Lung (tissue), 12 donors: ENCODE measurements around the gene ANTXR1. TPM values are rescaled to one million over a fixed set of nuclear protein-coding genes. Genes with fewer than 3 reads are reported as not detected.

Source experiments
- ATAC-seq: fragments of 200-7000 bp; cut with Tn5 transposase; one replicate; pipeline ENCODE4 v1.9.1; 2020; ENCODE audit warnings: moderate number of reproducible peaks; ENCODE audit not compliant: insufficient read depth, low FRiP score
- DNase-seq, 3 donors: peaks; one replicate each; pipeline ENCODE4 v3.0.0-alpha.2; 2013 to 2017
- H3K27ac ChIP-seq, 2 donors: one replicate each; pipeline ENCODE4 v1.5.1; 2013; ENCODE audit warnings: mild to moderate bottlenecking in 2 of 2, moderate library complexity in 2 of 2, control low read depth in 1 of 2, inconsistent platforms in 1 of 2, low read depth in 1 of 2, low read length in 1 of 2
- H3K27me3 ChIP-seq, 3 donors: one replicate each; pipeline ENCODE4 v1.5.1; 2013; ENCODE audit warnings: low read length in 2 of 3; ENCODE audit not compliant: control insufficient read depth in 3 of 3, insufficient read depth in 3 of 3
- H3K36me3 ChIP-seq, 4 donors: one replicate each; pipeline ENCODE4 v1.5.1; 2013; ENCODE audit warnings: low read length in 4 of 4, mild to moderate bottlenecking in 1 of 4, moderate library complexity in 1 of 4; ENCODE audit not compliant: control insufficient read depth in 4 of 4, insufficient read depth in 4 of 4
- H3K4me1 ChIP-seq, 5 donors: one replicate each; pipeline ENCODE4 v1.5.1; 2013; ENCODE audit warnings: low read length in 5 of 5, mild to moderate bottlenecking in 2 of 5, moderate library complexity in 1 of 5; ENCODE audit not compliant: control insufficient read depth in 5 of 5, insufficient read depth in 5 of 5
- H3K4me3 ChIP-seq: one replicate; pipeline ENCODE4 v1.5.1; 2013; ENCODE audit warnings: mild to moderate bottlenecking, control low read depth, moderate library complexity
- H3K9ac ChIP-seq, 2 donors: one replicate each; pipeline ENCODE4 v1.5.1; 2013; ENCODE audit warnings: low read length in 2 of 2, control low read depth in 1 of 2; ENCODE audit not compliant: insufficient read depth in 1 of 2
- H3K9me3 ChIP-seq, 4 donors: one replicate each; pipeline ENCODE4 v1.5.1; 2013; ENCODE audit warnings: low read length in 3 of 4, mild to moderate bottlenecking in 1 of 4, moderate library complexity in 1 of 4; ENCODE audit not compliant: control insufficient read depth in 4 of 4, insufficient read depth in 3 of 4
- WGBS, 2 donors: extraction: QIAGEN DNeasy Blood & Tissue Kit; methylation state at CpG; one replicate each; pipeline ENCODE4 v1.1.7; 2013; 5-methylcytosine and 5-hydroxymethylcytosine counted together
- polyA plus RNA-seq, 2 donors: library from polyadenylated mRNA; stranded (reverse); fragments of 200-250 nt; gene quantifications; one replicate each; pipeline ENCODE4 v1.2.1, GENCODE V29; 2013
- total RNA-seq, 2 donors: library from RNA; depleted of rRNA in 1 of 2; stranded (reverse); fragments of >200 nt in 1 of 2; gene quantifications; one replicate each; pipeline ENCODE4 v1.2.1, GENCODE V29; 2014 to 2021
- TF ChIP-seq, protein P1 (sequence below): IDR thresholded peaks from 2 replicates; pipeline ENCODE4 v1.5.1; 2012; ENCODE audit warnings: mild to moderate bottlenecking; ENCODE audit errors: control extremely low read depth, extremely low read depth
- donor health status: control.
- donor health status: control.
- donor health status: Bipolar disorder and iron deficiency.
- donor health status: healthy.
- donor health status: DM: yes; HTN: yes; CAD: no.

ANTXR1 gene
- total and polyA plus RNA-seq, 4 donors: 13.4 to 81.0 (median 34.8) TPM

- Histone ChIP-seq H3K9me3 (peaks cover 0 to 4% (median 0%) of the 10 kb centered on the region in 4 donors), H3K4me1 (peaks cover 0 to 21% (median 0%) of the 10 kb centered on the region in 5 donors), H3K9ac (no peak overlapping the region), H3K4me3 (no peak overlapping the region), H3K27ac (no peak overlapping the region), H3K36me3 (peaks cover 0 to 33% (median 17%) of the 10 kb centered on the region in 4 donors), H3K27me3 (no peaks in the 10 kb centered on the region)
- 92 to 94% methylated on average over 4 of the region's 4 CpGs for WGBS, 2 donors
- TF ChIP-seq, protein P1, sequence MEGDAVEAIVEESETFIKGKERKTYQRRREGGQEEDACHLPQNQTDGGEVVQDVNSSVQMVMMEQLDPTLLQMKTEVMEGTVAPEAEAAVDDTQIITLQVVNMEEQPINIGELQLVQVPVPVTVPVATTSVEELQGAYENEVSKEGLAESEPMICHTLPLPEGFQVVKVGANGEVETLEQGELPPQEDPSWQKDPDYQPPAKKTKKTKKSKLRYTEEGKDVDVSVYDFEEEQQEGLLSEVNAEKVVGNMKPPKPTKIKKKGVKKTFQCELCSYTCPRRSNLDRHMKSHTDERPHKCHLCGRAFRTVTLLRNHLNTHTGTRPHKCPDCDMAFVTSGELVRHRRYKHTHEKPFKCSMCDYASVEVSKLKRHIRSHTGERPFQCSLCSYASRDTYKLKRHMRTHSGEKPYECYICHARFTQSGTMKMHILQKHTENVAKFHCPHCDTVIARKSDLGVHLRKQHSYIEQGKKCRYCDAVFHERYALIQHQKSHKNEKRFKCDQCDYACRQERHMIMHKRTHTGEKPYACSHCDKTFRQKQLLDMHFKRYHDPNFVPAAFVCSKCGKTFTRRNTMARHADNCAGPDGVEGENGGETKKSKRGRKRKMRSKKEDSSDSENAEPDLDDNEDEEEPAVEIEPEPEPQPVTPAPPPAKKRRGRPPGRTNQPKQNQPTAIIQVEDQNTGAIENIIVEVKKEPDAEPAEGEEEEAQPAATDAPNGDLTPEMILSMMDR: no peak
- DNase-seq (no peak), ATAC-seq (no peak)
Observed at GRCh38 chr2:69243652-69244051, 230.7 kb downstream of the ANTXR1 start.

DNA sequence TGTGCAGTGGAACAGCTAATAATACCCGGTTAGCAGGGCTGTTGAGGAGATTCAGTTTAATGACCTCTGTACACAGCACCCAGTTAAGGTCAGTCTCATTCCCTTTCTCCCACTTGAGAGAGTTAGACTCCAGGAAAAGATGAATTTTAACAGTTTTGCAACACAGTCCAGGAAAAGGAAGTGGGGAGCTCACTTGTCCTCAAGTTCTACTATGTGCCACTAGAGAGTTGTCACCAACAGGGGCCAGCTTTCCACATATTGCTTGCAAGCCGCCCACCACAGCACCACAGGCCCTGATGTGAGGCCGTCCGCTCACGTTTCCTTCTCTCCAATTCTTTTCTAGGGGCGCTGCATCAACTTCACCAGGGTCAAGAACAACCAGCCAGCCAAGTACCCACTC, 231.9 kb downstream of the ANTXR1 start:
- Histone ChIP-seq H3K36me3 (peaks cover 0 to 33% (median 17%) of the 10 kb centered on the region in 4 donors), H3K9me3 (peaks cover 0 to 4% (median 0%) of the 10 kb centered on the region in 4 donors), H3K27me3 (no peaks in the 10 kb centered on the region), H3K4me1 (peaks cover 0 to 21% (median 0%) of the 10 kb centered on the region in 5 donors), H3K4me3 (no peak overlapping the region), H3K9ac (no peak overlapping the region), H3K27ac (no peak overlapping the region)
- DNase-seq (no peak), ATAC-seq (no peak)
- TF ChIP-seq, protein P1: no peak
- 49 to 73% methylated on average over 6 of the region's 6 CpGs for WGBS, 2 donors

GRCh38 chr2:69247583-69247982, 234.6 kb downstream of the ANTXR1 start:
- Histone ChIP-seq H3K9ac (no peak overlapping the region), H3K4me1 (peaks cover 0 to 21% (median 5%) of the 10 kb centered on the region in 5 donors), H3K27ac (no peak overlapping the region), H3K27me3 (no peaks in the 10 kb centered on the region), H3K9me3 (peaks cover 0 to 4% (median 0%) of the 10 kb centered on the region in 4 donors), H3K4me3 (no peak overlapping the region), H3K36me3 (peaks cover 0 to 26% (median 14%) of the 10 kb centered on the region in 4 donors)
- DNase-seq (no peak), ATAC-seq (no peak)
- TF ChIP-seq, protein P1: no peak
- 96 to 97% methylated on average over 9 of the region's 9 CpGs for WGBS, 2 donors

DNA sequence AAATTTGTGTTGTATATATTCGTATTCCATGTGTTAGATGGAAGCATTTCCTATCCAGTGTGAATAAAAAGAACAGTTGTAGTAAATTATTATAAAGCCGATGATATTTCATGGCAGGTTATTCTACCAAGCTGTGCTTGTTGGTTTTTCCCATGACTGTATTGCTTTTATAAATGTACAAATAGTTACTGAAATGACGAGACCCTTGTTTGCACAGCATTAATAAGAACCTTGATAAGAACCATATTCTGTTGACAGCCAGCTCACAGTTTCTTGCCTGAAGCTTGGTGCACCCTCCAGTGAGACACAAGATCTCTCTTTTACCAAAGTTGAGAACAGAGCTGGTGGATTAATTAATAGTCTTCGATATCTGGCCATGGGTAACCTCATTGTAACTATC, 235.3 kb downstream of the ANTXR1 start:
- H3K9ac ChIP-seq: no peak overlapping the region
- peaks cover 0 to 20% (median 5%) of the 10 kb centered on the region in 5 donors for H3K4me1 ChIP-seq
- no peak for ATAC-seq
- TF ChIP-seq, protein P1: no peak
- WGBS, 2 donors: 82 to 94% methylated on average over 4 of the region's 4 CpGs
- no peak for DNase-seq
- no peak overlapping the region for H3K27ac ChIP-seq
- H3K27me3 ChIP-seq: no peaks in the 10 kb centered on the region
- no peak overlapping the region for H3K4me3 ChIP-seq
- peaks cover 0 to 4% (median 0%) of the 10 kb centered on the region in 4 donors for H3K9me3 ChIP-seq
- H3K36me3 ChIP-seq: peaks cover 0 to 26% (median 13%) of the 10 kb centered on the region in 4 donors
